ENCODE results near the gene TMEM147. TPM values are rescaled to one million over a fixed set of nuclear protein-coding genes. Genes with fewer than 3 reads are reported as not detected.

TMEM147 gene
- total and polyA plus RNA-seq, 3 donors from 2014 or later = 125 to 146 (median 125) TPM

DNA sequence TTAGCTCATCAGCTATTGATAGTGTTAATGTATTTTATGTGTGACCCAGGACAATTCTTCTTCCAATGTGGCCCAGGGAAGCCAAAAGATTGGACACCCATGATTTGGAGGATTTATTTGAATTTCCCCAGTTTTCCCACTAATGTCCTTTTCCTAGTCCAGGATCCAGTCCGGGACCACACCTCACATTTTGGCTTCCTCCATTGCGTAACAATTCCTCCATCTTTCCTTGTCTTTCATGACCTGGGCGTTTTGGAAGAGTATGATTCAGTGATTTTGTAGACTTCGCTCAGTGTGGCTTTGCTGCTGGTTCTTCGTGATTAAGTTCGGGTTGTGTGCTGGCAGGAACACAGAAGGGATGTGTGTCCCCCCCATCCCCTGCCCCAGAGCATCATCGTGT is 21.3 kb downstream of the TMEM147 start:
- H3K27me3 ChIP-seq = no peaks in the 10 kb centered on the region
- no peak overlapping the region for H3K4me3 ChIP-seq
- H3K9me3 ChIP-seq = no peaks in the 10 kb centered on the region

DNA sequence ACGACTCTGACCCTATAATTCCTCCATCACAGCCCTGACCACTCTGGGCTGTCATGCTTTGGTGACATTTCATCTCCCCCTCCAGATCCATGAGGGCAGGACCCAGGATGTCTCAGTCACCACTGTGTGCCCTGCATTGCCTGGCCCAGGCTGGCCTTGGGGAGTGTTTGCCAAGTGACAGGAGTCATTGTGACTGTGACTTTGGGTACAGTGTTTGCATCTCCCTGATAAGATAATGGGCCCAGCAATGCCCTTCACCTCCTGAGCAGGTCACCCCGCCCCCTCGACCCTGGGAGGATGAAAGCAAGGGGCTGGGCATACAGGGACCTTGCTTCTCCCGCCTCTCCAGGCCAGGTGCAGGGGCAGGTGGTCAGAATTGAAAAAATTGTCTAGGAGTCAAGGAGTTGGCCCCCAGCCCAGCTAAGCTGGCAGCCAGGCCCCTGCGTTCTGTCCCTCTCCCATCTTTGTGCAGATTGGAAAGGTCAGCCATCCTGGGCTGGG is 23.9 kb downstream of the TMEM147 start:
- Histone ChIP-seq H3K4me1 (peaks cover 6% of the 10 kb centered on the region), H3K36me3 (ENCODE audit: low read depth, missing control alignments) (no peaks in the 10 kb centered on the region), H3K4me3 (no peak overlapping the region), H3K9me3 (no peaks in the 10 kb centered on the region), H3K27me3 (no peaks in the 10 kb centered on the region), H3K27ac (no peak overlapping the region)
- TF ChIP-seq, protein P1, sequence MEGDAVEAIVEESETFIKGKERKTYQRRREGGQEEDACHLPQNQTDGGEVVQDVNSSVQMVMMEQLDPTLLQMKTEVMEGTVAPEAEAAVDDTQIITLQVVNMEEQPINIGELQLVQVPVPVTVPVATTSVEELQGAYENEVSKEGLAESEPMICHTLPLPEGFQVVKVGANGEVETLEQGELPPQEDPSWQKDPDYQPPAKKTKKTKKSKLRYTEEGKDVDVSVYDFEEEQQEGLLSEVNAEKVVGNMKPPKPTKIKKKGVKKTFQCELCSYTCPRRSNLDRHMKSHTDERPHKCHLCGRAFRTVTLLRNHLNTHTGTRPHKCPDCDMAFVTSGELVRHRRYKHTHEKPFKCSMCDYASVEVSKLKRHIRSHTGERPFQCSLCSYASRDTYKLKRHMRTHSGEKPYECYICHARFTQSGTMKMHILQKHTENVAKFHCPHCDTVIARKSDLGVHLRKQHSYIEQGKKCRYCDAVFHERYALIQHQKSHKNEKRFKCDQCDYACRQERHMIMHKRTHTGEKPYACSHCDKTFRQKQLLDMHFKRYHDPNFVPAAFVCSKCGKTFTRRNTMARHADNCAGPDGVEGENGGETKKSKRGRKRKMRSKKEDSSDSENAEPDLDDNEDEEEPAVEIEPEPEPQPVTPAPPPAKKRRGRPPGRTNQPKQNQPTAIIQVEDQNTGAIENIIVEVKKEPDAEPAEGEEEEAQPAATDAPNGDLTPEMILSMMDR (IDR thresholded peaks at IDR 0.05) = no peak
- no peak for TF ChIP-seq POLR2A (IDR thresholded peaks at IDR 0.05)
- 53 to 62% methylated on average over 5 of the region's 5 CpGs for WGBS, 2 donors
- DNase-seq = peak; percentile 38
- intact Hi-C loops (cut with DNase I; ENCODE audit: low total_unique reads) = no loop called here

More for the DNA sequence above, 21.3 kb downstream of the TMEM147 start:
- no peaks in the 10 kb centered on the region for H3K36me3 ChIP-seq (ENCODE audit: low read depth, missing control alignments)
- TF ChIP-seq, protein P1 (IDR thresholded peaks at IDR 0.05) = no peak
- TF ChIP-seq POLR2A (IDR thresholded peaks at IDR 0.05) = no peak
- no peak overlapping the region for H3K27ac ChIP-seq
- intact Hi-C loops (cut with DNase I; ENCODE audit: low total_unique reads) = no loop called here
- DNase-seq = no peak
- WGBS, 2 donors = 87 to 89% methylated on average over 7 of the region's 7 CpGs
- peaks cover 6% of the 10 kb centered on the region for H3K4me1 ChIP-seq

DNA sequence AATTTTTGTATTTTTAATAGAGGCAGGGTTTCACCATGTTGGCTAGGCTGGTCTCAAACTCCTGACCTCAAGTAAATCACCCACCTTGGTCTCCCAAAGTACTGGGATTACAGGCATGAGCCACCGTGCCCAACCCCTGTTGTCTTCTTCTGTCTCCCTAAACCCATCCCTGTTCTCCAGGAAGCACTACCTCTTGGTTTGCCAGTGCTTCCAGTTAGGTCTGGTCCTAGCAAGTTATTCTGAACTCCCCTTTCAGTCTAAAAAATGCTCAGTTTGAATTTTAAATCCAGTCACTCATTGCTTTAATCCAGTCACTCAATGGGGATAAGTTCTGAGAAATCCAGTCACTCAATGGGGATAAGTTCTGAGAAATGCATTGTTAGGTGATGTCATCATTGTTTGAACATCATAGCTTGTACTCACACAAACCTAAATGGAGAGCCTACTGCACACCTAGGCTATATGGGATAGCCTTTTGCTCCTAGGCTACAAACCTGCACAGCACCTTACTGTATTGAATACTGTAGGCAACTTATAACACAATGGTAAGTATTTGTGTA is 26.1 kb downstream of the TMEM147 start:
- no peak for DNase-seq
- WGBS, 2 donors = 77 to 95% methylated on average over 1 of the region's 1 CpG
- intact Hi-C loops (cut with DNase I; ENCODE audit: low total_unique reads) = no loop called here
- H3K4me1 ChIP-seq = peaks cover 6% of the 10 kb centered on the region
- H3K9me3 ChIP-seq = no peaks in the 10 kb centered on the region
- H3K27ac ChIP-seq = no peak overlapping the region
- TF ChIP-seq POLR2A (IDR thresholded peaks at IDR 0.05) = no peak
- TF ChIP-seq, protein P1 (IDR thresholded peaks at IDR 0.05) = no peak
- H3K36me3 ChIP-seq (ENCODE audit: low read depth, missing control alignments) = no peaks in the 10 kb centered on the region
- no peak overlapping the region for H3K4me3 ChIP-seq
- no peaks in the 10 kb centered on the region for H3K27me3 ChIP-seq

DNA sequence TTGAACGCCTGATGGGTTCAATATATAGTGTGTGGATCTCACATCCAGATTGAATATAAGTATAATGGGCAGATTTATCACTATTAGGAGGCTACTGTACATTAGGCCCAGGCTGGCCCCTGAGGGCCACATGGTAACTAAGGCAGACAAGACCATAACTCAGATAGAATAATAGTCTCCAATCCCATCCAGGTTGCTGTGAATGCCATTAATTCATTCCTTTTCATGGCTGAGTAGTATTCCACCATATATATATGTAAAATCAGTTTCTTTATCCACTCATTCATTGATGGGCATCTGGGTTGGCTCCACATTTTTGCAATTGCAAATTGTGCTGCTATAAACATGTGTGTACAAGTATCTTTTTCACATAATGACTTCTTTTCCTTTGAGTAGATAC is 32.5 kb downstream of the TMEM147 start:
- no peak overlapping the region for H3K4me3 ChIP-seq
- TF ChIP-seq, protein P1 (IDR thresholded peaks at IDR 0.05) = no peak
- TF ChIP-seq POLR2A (IDR thresholded peaks at IDR 0.05) = no peak
- no peaks in the 10 kb centered on the region for H3K4me1 ChIP-seq
- no peaks in the 10 kb centered on the region for H3K36me3 ChIP-seq (ENCODE audit: low read depth, missing control alignments)
- no peaks in the 10 kb centered on the region for H3K27me3 ChIP-seq
- no peak for DNase-seq
- H3K27ac ChIP-seq = no peak overlapping the region
- WGBS, 2 donors = 23 to 62% methylated on average over 1 of the region's 1 CpG
- no peaks in the 10 kb centered on the region for H3K9me3 ChIP-seq
- intact Hi-C loops (cut with DNase I; ENCODE audit: low total_unique reads) = no loop called here

DNA sequence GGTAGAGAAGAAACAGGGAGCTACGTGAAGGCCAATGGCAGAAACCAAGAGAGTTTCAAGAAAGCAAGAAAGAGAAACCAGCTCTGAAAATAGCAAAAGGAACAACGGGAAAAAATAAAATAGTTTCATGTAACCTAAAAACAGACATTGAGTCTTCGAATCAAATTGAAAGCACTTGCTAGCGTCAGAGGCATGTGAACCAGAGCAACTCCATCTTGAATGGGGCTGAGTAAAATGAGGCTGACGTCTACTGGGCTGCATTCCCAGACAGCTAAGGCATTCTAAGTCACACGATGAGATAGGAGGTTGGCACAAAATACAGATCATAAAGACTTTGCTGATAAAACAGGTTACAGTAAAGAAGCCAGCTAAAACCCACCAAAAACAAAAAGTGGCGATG is 33.3 kb downstream of the TMEM147 start:
- no peak overlapping the region for H3K27ac ChIP-seq
- TF ChIP-seq POLR2A (IDR thresholded peaks at IDR 0.05) = no peak
- TF ChIP-seq, protein P1 (IDR thresholded peaks at IDR 0.05) = no peak
- no peak for DNase-seq
- no peaks in the 10 kb centered on the region for H3K36me3 ChIP-seq (ENCODE audit: low read depth, missing control alignments)
- no peak overlapping the region for H3K4me3 ChIP-seq
- no peaks in the 10 kb centered on the region for H3K4me1 ChIP-seq
- intact Hi-C loops (cut with DNase I; ENCODE audit: low total_unique reads) = no loop called here
- 68 to 76% methylated on average over 7 of the region's 7 CpGs for WGBS, 2 donors
- no peaks in the 10 kb centered on the region for H3K9me3 ChIP-seq
- no peaks in the 10 kb centered on the region for H3K27me3 ChIP-seq

All from testis (tissue), 3 donors.